ENCODE data around the gene ADAMTSL2. TPM values are rescaled to one million over a fixed set of nuclear protein-coding genes. Genes with fewer than 3 reads are reported as not detected.

The ADAMTSL2 gene
- total RNA-seq, 4 donors from 2014 or later, result 0.64 to 2.4 (median 1.5) TPM

DNA sequence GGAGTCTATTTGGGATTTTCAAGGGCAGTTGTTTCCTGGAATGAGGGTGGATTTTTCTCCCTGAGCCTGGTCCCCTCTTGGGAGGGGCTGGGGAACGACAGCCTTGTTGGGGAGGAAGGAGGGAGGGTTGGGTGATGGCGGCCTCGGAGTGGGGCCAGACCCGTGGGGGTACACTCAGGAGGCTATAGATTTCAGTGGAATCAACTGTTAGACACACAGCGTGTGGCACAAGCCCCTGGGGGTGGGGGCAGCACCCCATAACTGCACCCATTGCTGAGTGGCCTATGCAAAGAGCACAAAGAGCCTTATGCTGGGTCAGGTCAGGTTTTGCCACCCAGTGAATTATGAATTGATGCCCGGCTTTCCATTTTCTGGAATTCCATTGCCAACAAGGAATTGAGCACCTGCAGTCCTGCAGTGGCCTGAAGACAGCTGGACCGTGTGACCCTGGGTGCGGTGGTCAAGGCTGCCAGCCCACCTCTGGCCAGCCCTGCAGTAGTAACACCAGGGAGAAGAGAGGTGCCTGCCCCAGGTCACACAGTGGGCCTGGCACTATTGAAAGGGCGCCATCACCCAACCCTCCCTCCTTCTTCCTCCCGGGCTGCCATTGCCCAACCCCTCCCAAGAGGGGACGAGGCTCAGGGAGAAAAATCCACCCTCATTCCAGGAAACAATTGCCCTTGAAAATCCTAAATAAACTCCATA is 18.1 kb upstream of the ADAMTSL2 start:
- no peak for DNase-seq
- Histone ChIP-seq H3K9me3 (no peaks in the 10 kb centered on the region), H3K4me1 (no peaks in the 10 kb centered on the region), H3K27me3 (no peaks in the 10 kb centered on the region), H3K27ac (no peak overlapping the region), H3K36me3 (no peaks in the 10 kb centered on the region), H3K4me3 (no peak overlapping the region)
- WGBS, 2 donors (ENCODE audit: low coverage in 1 of 2), result 81% methylated on average over 11 of the region's 11 CpGs; no CpG with 5 or more reads in 1 of the 2 donors
- in situ Hi-C loops (cut with MboI; ENCODE audit: low pct_ligation_motif_present in 1 of 4, low pct_unique_long_range_greater_than_20kb in 1 of 4, low sequenced_read_pairs in 3 of 4) (no loop called here), intact Hi-C loops (cut with DNase I; ENCODE audit: low total_unique reads) (no loop called here)
- TF ChIP-seq POLR2AphosphoS5 (IDR thresholded peaks at IDR 0.05) (no peak), POLR2A (IDR thresholded peaks at IDR 0.05) (no peak)
- TF ChIP-seq, protein P1, sequence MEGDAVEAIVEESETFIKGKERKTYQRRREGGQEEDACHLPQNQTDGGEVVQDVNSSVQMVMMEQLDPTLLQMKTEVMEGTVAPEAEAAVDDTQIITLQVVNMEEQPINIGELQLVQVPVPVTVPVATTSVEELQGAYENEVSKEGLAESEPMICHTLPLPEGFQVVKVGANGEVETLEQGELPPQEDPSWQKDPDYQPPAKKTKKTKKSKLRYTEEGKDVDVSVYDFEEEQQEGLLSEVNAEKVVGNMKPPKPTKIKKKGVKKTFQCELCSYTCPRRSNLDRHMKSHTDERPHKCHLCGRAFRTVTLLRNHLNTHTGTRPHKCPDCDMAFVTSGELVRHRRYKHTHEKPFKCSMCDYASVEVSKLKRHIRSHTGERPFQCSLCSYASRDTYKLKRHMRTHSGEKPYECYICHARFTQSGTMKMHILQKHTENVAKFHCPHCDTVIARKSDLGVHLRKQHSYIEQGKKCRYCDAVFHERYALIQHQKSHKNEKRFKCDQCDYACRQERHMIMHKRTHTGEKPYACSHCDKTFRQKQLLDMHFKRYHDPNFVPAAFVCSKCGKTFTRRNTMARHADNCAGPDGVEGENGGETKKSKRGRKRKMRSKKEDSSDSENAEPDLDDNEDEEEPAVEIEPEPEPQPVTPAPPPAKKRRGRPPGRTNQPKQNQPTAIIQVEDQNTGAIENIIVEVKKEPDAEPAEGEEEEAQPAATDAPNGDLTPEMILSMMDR (IDR thresholded peaks at IDR 0.05), result no peak

DNA sequence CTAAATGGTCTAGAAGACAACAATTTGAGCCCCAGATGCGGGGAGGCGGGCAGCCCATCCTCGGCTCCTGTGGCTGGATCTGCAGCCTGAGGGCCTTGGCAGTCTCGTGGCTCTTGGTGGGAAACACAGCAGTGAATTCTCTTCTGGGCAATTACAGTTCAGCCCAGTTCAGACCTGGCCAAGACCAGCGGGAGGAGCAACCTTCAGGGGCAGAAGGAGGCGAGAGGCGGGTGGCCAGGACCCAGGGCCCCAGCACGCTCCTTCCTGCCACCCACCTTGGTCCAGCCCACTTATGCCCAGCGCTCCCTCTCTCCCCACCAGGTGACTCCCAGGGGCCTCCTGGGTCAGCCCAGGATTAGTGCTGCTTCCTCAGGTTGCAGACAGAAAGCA is 17.5 kb upstream of the ADAMTSL2 start:
- 88% methylated on average over 9 of the region's 9 CpGs; no CpG with 5 or more reads in 1 of the 2 donors for WGBS, 2 donors (ENCODE audit: low coverage in 1 of 2)

DNA sequence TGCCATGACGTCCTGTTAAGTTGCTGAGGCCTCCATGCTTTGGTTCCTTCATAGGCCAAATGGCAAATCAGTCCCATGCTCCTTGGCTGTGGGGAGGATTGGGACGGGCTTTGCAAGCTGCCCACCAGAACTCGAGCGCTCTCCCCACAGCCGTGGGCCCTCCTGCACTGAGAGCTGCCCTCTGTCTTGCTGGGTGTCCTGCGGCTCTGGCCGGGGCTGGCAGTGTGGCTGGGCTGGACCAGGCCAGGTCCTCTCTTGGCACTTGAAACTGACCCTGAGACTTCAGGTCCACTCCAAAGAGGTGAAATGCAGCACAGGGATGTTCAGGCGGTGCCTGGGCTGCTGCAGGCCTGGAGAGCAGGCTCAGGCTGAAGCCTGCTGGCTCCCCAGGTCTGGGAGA is 16.8 kb upstream of the ADAMTSL2 start:
- H3K27ac ChIP-seq, result no peak overlapping the region
- WGBS, 2 donors (ENCODE audit: low coverage in 1 of 2), result 67 to 75% methylated on average over 3 to 8 of the region's 8 CpGs
- no peak overlapping the region for H3K4me3 ChIP-seq
- H3K27me3 ChIP-seq, result no peaks in the 10 kb centered on the region
- TF ChIP-seq, protein P1 (IDR thresholded peaks at IDR 0.05), result no peak
- TF ChIP-seq POLR2AphosphoS5 (IDR thresholded peaks at IDR 0.05) (no peak), EP300 (IDR thresholded peaks at IDR 0.05; ENCODE audit: low read depth) (no peak), POLR2A (IDR thresholded peaks at IDR 0.05) (no peak)
- H3K36me3 ChIP-seq, result no peaks in the 10 kb centered on the region
- peaks cover 0 to 5% (median 0%) of the 10 kb centered on the region in 4 donors for H3K4me1 ChIP-seq
- intact Hi-C loops (cut with DNase I; ENCODE audit: low total_unique reads) (no loop called here), in situ Hi-C loops (cut with MboI; ENCODE audit: low pct_ligation_motif_present in 1 of 4, low pct_unique_long_range_greater_than_20kb in 1 of 4, low sequenced_read_pairs in 3 of 4) (no loop called here)
- DNase-seq, result no peak
- no peaks in the 10 kb centered on the region for H3K9me3 ChIP-seq

More for the DNA sequence above, 17.5 kb upstream of the ADAMTSL2 start:
- Histone ChIP-seq H3K4me3 (no peak overlapping the region), H3K27ac (no peak overlapping the region), H3K36me3 (no peaks in the 10 kb centered on the region), H3K27me3 (no peaks in the 10 kb centered on the region), H3K4me1 (no peaks in the 10 kb centered on the region), H3K9me3 (no peaks in the 10 kb centered on the region)
- intact Hi-C loops (cut with DNase I; ENCODE audit: low total_unique reads) (no loop called here), in situ Hi-C loops (cut with MboI; ENCODE audit: low pct_ligation_motif_present in 1 of 4, low pct_unique_long_range_greater_than_20kb in 1 of 4, low sequenced_read_pairs in 3 of 4) (no loop called here)
- TF ChIP-seq EP300 (IDR thresholded peaks at IDR 0.05; ENCODE audit: low read depth), result no peak
- TF ChIP-seq, protein P1 (IDR thresholded peaks at IDR 0.05), result no peak
- no peak for TF ChIP-seq POLR2A (IDR thresholded peaks at IDR 0.05)
- TF ChIP-seq POLR2AphosphoS5 (IDR thresholded peaks at IDR 0.05), result no peak
- DNase-seq, result no peak

DNA sequence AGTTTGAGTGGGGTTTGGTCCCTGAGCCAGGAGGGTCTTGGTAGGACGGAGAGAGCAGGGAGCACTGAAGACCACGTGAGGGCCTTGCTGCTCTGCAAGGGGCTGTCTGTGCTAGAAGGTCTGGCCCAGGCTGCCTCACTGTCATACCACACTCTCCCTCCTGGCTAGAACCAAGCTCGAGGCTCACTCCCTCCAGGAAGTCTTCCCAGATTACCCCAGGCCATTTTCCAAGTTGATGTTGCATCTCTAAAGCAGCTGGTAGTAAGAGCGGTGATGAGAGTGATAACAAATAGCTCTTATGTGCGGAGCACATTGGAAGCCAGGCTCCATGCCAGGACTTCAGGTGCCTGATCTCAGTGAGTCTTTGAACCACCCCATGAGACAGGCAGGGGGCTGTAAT is 16.3 kb upstream of the ADAMTSL2 start:
- Histone ChIP-seq H3K9me3 (no peaks in the 10 kb centered on the region), H3K36me3 (no peaks in the 10 kb centered on the region), H3K27ac (no peak overlapping the region), H3K4me1 (peaks cover 0 to 5% (median 0%) of the 10 kb centered on the region in 4 donors), H3K4me3 (no peak overlapping the region), H3K27me3 (no peaks in the 10 kb centered on the region)
- in situ Hi-C loops (cut with MboI; ENCODE audit: low pct_ligation_motif_present in 1 of 4, low pct_unique_long_range_greater_than_20kb in 1 of 4, low sequenced_read_pairs in 3 of 4), result no loop called here
- TF ChIP-seq, protein P1 (IDR thresholded peaks at IDR 0.05), result no peak
- no peak for TF ChIP-seq EP300 (IDR thresholded peaks at IDR 0.05; ENCODE audit: low read depth)
- TF ChIP-seq POLR2A (IDR thresholded peaks at IDR 0.05), result no peak
- no peak for TF ChIP-seq POLR2AphosphoS5 (IDR thresholded peaks at IDR 0.05)
- 67% methylated on average over 5 of the region's 5 CpGs; no CpG with 5 or more reads in 1 of the 2 donors for WGBS, 2 donors (ENCODE audit: low coverage in 1 of 2)
- no peak for DNase-seq
- intact Hi-C loops (cut with DNase I; ENCODE audit: low total_unique reads), result no loop called here
